Activated CD4-positive, alpha-beta T cell treated with anti-CD3 and anti-CD28 coated beads, Interleukin-2, amount 10 ng/mL, durations not matched to agents 7 days and 5 days (primary cell): ENCODE results near the gene AGMO. TPM values are rescaled to one million over a fixed set of nuclear protein-coding genes. Genes with fewer than 3 reads are reported as not detected.

Source experiments
- CTCF ChIA-PET: fragments of 350-600 bp; sonication (Branson Sonifier 250); formaldehyde crosslinking; loops from one replicate; lab custom pipeline; 2021; ENCODE audit warnings: antibody characterized with exemption; lab: Charles Lee
- POLR2A ChIA-PET: fragments of 350-600 bp; sonication (Branson Sonifier 250); formaldehyde crosslinking; loops from one replicate; lab custom pipeline; 2021; ENCODE audit warnings: antibody characterized with exemption; lab: Charles Lee
- DNase-seq: peaks from one replicate; pipeline ENCODE4 v3.0.0-alpha.2; 2020
- H3K27ac Mint-ChIP-seq: one replicate; pipeline ENCODE4 v1.8.0; 2021; ENCODE audit warnings: mild to moderate bottlenecking, moderate library complexity, mixed read lengths
- H3K27me3 Mint-ChIP-seq: one replicate; pipeline ENCODE4 v1.8.0; 2021; ENCODE audit warnings: mixed read lengths
- H3K36me3 Mint-ChIP-seq: one replicate; pipeline ENCODE4 v1.8.0; 2021; ENCODE audit warnings: low read depth, mixed read lengths
- H3K4me1 Mint-ChIP-seq: one replicate; pipeline ENCODE4 v1.8.0; 2021; ENCODE audit warnings: mixed read lengths
- H3K4me3 Mint-ChIP-seq: one replicate; pipeline ENCODE4 v1.8.0; 2021; ENCODE audit warnings: mild to moderate bottlenecking, moderate library complexity, mixed read lengths
- H3K9me3 Mint-ChIP-seq: one replicate; pipeline ENCODE4 v1.8.0; 2021; ENCODE audit warnings: mixed read lengths
- total RNA-seq, 2 experiments: library from RNA; stranded (reverse); gene quantifications; one replicate each; pipeline ENCODE4 v1.2.3, GENCODE V29; 2021

Gene AGMO
- total RNA-seq, 2 experiments from 2014 or later: not detected

- ChIA-PET POLR2A (no interaction called here), CTCF (no interaction called here)
- DNase-seq: no peak
- Mint-ChIP-seq H3K27me3 (no peaks in the 10 kb centered on the region), H3K4me1 (no peaks in the 10 kb centered on the region), H3K9me3 (no peaks in the 10 kb centered on the region), H3K27ac (no peak overlapping the region), H3K36me3 (no peaks in the 10 kb centered on the region), H3K4me3 (no peak overlapping the region)
Measured at GRCh38 chr7:15175152-15175551, 386.7 kb downstream of the AGMO start.

DNA sequence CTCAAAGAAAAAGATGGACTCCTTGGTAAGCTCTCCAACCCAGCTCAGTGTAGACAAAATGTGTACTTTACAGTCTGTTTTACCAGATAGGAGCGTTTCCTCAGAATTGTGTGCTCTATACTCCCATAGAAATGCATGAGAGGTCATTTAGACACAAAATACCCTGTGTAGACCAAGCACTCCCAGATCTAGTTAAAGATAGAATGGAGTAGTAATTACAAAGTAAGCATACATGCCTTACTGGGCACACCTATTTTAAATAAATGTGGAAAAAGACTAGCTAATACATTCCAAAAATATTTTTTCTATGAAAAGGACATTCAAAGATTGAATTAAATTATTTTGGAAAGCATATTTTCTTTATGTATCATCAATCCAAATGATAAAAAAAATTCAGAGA, 387.3 kb downstream of the AGMO start:
- ChIA-PET CTCF (no interaction called here), POLR2A (no interaction called here)
- no peaks in the 10 kb centered on the region for H3K4me1 Mint-ChIP-seq
- no peaks in the 10 kb centered on the region for H3K36me3 Mint-ChIP-seq
- no peak overlapping the region for H3K4me3 Mint-ChIP-seq
- no peak for DNase-seq
- no peaks in the 10 kb centered on the region for H3K9me3 Mint-ChIP-seq
- no peak overlapping the region for H3K27ac Mint-ChIP-seq
- H3K27me3 Mint-ChIP-seq: no peaks in the 10 kb centered on the region

GRCh38 chr7:15168489-15168888, 393.3 kb downstream of the AGMO start:
- ChIA-PET CTCF (interaction anchor here (0.6 kb wide), 1 partner anchor 41 kb away, joined by 3 read pairs; no protein-coding TSS in a partner anchor), POLR2A (no interaction called here)
- Mint-ChIP-seq H3K4me1 (no peaks in the 10 kb centered on the region), H3K4me3 (no peak overlapping the region), H3K27ac (no peak overlapping the region), H3K9me3 (no peaks in the 10 kb centered on the region), H3K27me3 (no peaks in the 10 kb centered on the region), H3K36me3 (no peaks in the 10 kb centered on the region)
- no peak for DNase-seq

- POLR2A ChIA-PET: no interaction called here
- no peak overlapping the region for H3K4me3 Mint-ChIP-seq
Measured at GRCh38 chr7:15167912-15168311, 393.9 kb downstream of the AGMO start.

GRCh38 chr7:15166620-15167019, 395.2 kb downstream of the AGMO start:
- no peaks in the 10 kb centered on the region for H3K9me3 Mint-ChIP-seq
- no peaks in the 10 kb centered on the region for H3K27me3 Mint-ChIP-seq
- ChIA-PET POLR2A (no interaction called here), CTCF (no interaction called here)
- no peak overlapping the region for H3K4me3 Mint-ChIP-seq
- DNase-seq: no peak
- no peaks in the 10 kb centered on the region for H3K4me1 Mint-ChIP-seq
- no peaks in the 10 kb centered on the region for H3K36me3 Mint-ChIP-seq
- H3K27ac Mint-ChIP-seq: no peak overlapping the region

More at GRCh38 chr7:15167912-15168311, 393.9 kb downstream of the AGMO start:
- Mint-ChIP-seq H3K27ac (no peak overlapping the region), H3K36me3 (no peaks in the 10 kb centered on the region), H3K4me1 (no peaks in the 10 kb centered on the region), H3K9me3 (no peaks in the 10 kb centered on the region), H3K27me3 (no peaks in the 10 kb centered on the region)
- CTCF ChIA-PET: interaction anchor here (0.6 kb wide), 1 partner anchor 42 kb away, joined by 3 read pairs; no protein-coding TSS in a partner anchor
- no peak for DNase-seq

GRCh38 chr7:15159261-15159660, 402.6 kb downstream of the AGMO start:
- no peak for DNase-seq
- H3K36me3 Mint-ChIP-seq: no peaks in the 10 kb centered on the region
- H3K4me3 Mint-ChIP-seq: no peak overlapping the region
- peaks cover 2% of the 10 kb centered on the region for H3K9me3 Mint-ChIP-seq
- H3K27me3 Mint-ChIP-seq: no peaks in the 10 kb centered on the region
- POLR2A ChIA-PET: no interaction called here
- CTCF ChIA-PET: no interaction called here
- no peak overlapping the region for H3K27ac Mint-ChIP-seq
- no peaks in the 10 kb centered on the region for H3K4me1 Mint-ChIP-seq

DNA sequence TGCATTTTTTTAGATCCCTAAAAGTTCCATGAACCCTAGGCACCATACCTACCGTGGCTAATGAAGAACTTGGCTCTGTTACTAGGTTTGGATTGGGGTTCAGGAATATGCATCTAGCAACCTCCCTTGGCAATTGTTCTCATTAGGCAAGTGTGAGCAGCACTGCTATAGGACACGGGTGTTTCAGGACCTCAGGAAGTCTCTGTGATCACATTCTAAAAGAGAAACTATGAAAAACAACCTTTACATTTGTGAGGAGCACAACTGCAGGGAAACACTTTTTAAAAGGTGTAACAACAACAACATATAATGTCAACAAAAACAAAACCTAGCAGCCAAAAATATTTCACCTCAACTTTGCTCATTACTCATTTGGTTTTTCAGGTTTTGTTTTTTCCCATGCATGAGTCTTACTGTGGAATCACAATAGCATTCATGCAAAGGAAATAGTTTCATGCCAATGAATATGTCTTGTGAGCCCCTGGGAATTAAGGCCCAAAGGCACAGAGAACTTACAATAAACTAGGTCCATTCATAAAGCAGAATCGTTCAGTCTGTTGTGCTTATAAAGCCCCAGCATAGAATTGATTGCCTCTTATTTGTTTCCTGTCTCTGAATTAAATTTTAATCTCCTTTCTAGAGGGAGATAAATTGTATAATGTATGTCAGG, 403.5 kb downstream of the AGMO start:
- no peak overlapping the region for H3K4me3 Mint-ChIP-seq

More for the DNA sequence above, 403.5 kb downstream of the AGMO start:
- Mint-ChIP-seq H3K4me1 (no peaks in the 10 kb centered on the region), H3K36me3 (no peaks in the 10 kb centered on the region), H3K27ac (no peak overlapping the region), H3K9me3 (peaks cover 4% of the 10 kb centered on the region), H3K27me3 (no peaks in the 10 kb centered on the region)
- CTCF ChIA-PET: no interaction called here
- POLR2A ChIA-PET: no interaction called here
- no peak for DNase-seq

Other genes with a start within 250 kb of the AGMO start
- gene MEOX2, start 124.7 kb upstream of the AGMO start, total RNA-seq: not detected